ENCODE measurements around the gene NGB. TPM values are rescaled to one million over a fixed set of nuclear protein-coding genes. Genes with fewer than 3 reads are reported as not detected.
A peak's percentile ranks its signal among the peaks of the same experiment; 100 is the strongest.

NGB gene
- total and polyA plus RNA-seq, 9 of the 15 experiments (the other 6 are each of a cell fraction or from before 2014, with no cell fraction given), result not detected

DNA sequence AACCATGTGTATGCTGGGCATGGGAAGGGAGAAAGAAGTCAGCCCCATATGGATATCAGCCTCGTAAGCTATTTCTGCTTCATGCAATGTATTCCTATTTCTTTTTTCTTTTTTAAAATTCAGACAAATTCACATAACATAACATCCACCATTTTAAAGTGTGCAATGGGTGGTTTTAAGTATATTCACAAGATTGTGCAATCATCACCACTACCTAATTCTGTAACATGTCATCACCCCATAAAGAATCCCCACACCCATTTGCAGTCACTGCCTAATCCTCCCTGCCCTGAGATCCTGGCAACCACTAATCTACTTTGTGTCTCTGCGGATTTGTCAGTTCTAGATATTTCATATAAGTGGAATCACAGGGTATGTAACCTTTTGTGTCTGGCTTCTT, 40.2 kb upstream of the NGB start:
- 0 out of 2 replicates have a peak, but pooled peaks cover 3% of the 10 kb centered on the region for H4K20me1 ChIP-seq (replicated peaks; ENCODE audit: control insufficient read depth, insufficient read depth, low read length)
- CTCF ChIA-PET (ENCODE audit: low intra/inter-chr PET ratio), result no interaction called here
- H3K4me2 ChIP-seq (ENCODE audit: insufficient read depth, low read length), result no peak overlapping the region
- in situ Hi-C loops (cut with MboI) (no loop called here), intact Hi-C loops (cut with micrococcal nuclease) (no loop called here)
- no peak for DNase-seq (ENCODE audit: extremely low read depth in 1 of 4, low spot score in 3 of 4)
- no peak for FAIRE-seq
- H3K9ac ChIP-seq (ENCODE audit: insufficient read depth in 1 of 2, low read depth in 2 of 2, low read length in 2 of 2), result no peak overlapping the region
- WGBS (ENCODE audit: insufficient coverage, low coverage, missing lambda C conversion rate), result 84% methylated on average over 2 of the region's 2 CpGs
- H3K36me3 ChIP-seq (ENCODE audit: control insufficient read depth, insufficient read depth, low read length), result peaks cover 7% of the 10 kb centered on the region; the same call in 1 of the 3 replicates
- TF ChIP-seq, protein P1, sequence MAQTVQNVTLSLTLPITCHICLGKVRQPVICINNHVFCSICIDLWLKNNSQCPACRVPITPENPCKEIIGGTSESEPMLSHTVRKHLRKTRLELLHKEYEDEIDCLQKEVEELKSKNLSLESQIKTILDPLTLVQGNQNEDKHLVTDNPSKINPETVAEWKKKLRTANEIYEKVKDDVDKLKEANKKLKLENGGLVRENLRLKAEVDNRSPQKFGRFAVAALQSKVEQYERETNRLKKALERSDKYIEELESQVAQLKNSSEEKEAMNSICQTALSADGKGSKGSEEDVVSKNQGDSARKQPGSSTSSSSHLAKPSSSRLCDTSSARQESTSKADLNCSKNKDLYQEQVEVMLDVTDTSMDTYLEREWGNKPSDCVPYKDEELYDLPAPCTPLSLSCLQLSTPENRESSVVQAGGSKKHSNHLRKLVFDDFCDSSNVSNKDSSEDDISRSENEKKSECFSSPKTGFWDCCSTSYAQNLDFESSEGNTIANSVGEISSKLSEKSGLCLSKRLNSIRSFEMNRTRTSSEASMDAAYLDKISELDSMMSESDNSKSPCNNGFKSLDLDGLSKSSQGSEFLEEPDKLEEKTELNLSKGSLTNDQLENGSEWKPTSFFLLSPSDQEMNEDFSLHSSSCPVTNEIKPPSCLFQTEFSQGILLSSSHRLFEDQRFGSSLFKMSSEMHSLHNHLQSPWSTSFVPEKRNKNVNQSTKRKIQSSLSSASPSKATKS (CRISPR knock-in tag; IDR thresholded peaks at IDR 0.05), result no peak
- TF ChIP-seq, protein P2, sequence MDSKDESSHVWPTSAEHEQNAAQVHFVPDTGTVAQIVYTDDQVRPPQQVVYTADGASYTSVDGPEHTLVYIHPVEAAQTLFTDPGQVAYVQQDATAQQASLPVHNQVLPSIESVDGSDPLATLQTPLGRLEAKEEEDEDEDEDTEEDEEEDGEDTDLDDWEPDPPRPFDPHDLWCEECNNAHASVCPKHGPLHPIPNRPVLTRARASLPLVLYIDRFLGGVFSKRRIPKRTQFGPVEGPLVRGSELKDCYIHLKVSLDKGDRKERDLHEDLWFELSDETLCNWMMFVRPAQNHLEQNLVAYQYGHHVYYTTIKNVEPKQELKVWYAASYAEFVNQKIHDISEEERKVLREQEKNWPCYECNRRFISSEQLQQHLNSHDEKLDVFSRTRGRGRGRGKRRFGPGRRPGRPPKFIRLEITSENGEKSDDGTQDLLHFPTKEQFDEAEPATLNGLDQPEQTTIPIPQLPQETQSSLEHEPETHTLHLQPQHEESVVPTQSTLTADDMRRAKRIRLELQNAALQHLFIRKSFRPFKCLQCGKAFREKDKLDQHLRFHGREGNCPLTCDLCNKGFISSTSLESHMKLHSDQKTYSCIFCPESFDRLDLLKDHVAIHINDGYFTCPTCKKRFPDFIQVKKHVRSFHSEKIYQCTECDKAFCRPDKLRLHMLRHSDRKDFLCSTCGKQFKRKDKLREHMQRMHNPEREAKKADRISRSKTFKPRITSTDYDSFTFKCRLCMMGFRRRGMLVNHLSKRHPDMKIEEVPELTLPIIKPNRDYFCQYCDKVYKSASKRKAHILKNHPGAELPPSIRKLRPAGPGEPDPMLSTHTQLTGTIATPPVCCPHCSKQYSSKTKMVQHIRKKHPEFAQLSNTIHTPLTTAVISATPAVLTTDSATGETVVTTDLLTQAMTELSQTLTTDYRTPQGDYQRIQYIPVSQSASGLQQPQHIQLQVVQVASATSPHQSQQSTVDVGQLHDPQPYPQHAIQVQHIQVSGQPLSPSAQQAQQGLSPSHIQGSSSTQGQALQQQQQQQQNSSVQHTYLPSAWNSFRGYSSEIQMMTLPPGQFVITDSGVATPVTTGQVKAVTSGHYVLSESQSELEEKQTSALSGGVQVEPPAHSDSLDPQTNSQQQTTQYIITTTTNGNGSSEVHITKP (IDR thresholded peaks at IDR 0.05; ENCODE audit: partially characterized antibody), result peak; percentile 24
- TF ChIP-seq OTX1 (CRISPR knock-in tag; IDR thresholded peaks at IDR 0.05) (no peak), CEBPB (tag; IDR thresholded peaks at IDR 0.05) (peak; percentile 76), CEBPG (CRISPR knock-in tag; IDR thresholded peaks at IDR 0.05) (no peak), CEBPG (tag; conservative IDR thresholded peaks at IDR 0.05 in 1 of 2, IDR thresholded peaks at IDR 0.05 in 1 of 2) (peak; percentile 74 to 94), RFX5 (IDR thresholded peaks at IDR 0.05; ENCODE audit: low read depth, low read length) (no peak), ZBED1 (IDR thresholded peaks at IDR 0.05) (no peak)
- TF ChIP-seq, protein P3, sequence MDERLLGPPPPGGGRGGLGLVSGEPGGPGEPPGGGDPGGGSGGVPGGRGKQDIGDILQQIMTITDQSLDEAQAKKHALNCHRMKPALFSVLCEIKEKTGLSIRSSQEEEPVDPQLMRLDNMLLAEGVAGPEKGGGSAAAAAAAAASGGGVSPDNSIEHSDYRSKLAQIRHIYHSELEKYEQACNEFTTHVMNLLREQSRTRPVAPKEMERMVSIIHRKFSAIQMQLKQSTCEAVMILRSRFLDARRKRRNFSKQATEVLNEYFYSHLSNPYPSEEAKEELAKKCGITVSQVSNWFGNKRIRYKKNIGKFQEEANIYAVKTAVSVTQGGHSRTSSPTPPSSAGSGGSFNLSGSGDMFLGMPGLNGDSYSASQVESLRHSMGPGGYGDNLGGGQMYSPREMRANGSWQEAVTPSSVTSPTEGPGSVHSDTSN (CRISPR knock-in tag; IDR thresholded peaks at IDR 0.05; ENCODE audit: low read depth), result no peak
- TF ChIP-seq, protein P3 (tag; conservative IDR thresholded peaks at IDR 0.05; ENCODE audit: low read depth), result 0 out of 2 replicates have a peak, but pooled peaks have one; percentile 33
- TF ChIP-seq, protein P4, sequence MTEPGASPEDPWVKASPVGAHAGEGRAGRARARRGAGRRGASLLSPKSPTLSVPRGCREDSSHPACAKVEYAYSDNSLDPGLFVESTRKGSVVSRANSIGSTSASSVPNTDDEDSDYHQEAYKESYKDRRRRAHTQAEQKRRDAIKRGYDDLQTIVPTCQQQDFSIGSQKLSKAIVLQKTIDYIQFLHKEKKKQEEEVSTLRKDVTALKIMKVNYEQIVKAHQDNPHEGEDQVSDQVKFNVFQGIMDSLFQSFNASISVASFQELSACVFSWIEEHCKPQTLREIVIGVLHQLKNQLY (CRISPR knock-in tag; conservative IDR thresholded peaks at IDR 0.05), result no peak
- H3K4me3 ChIP-seq, result no peak overlapping the region
- no TSS peak for BruUV-seq (replicated peaks)
- peaks cover 2% of the 10 kb centered on the region for H3K9me1 ChIP-seq (ENCODE audit: control insufficient read depth, insufficient read depth, low read length)
- no peaks in the 10 kb centered on the region for H3K27me3 ChIP-seq (ENCODE audit: control insufficient read depth in 2 of 2, insufficient read depth in 2 of 2, low read length in 2 of 2)
- no peaks in the 10 kb centered on the region for H3K9me3 ChIP-seq (replicated peaks; ENCODE audit: control insufficient read depth, insufficient read depth, low read depth, low read length)
- POLR2A ChIA-PET, result no interaction called here
- H2AFZ ChIP-seq (ENCODE audit: low read depth, low read length), result no peak overlapping the region
- ATAC-seq, result no peak
- H3K4me1 ChIP-seq (replicated peaks in 1 of 2; ENCODE audit: control insufficient read depth in 2 of 2, insufficient read depth in 2 of 2, low read length in 2 of 2), result no peaks in the 10 kb centered on the region
- H3K27ac ChIP-seq (ENCODE audit: extremely low read depth, low read depth, low read length), result no peak overlapping the region
- H3K79me2 ChIP-seq (ENCODE audit: control insufficient read depth, insufficient read depth, low read length), result no peaks in the 10 kb centered on the region; the same call in 2 of the 3 replicates
